Measurements from ENCODE around the gene CBARP.

The CBARP gene

GRCh38 chr19:1238369-1239303, 831 bp upstream of the CBARP start:
- no peak for DNase-seq

GRCh38 chr19:1237027-1237659, 662 bp downstream of the CBARP start:
- peak; percentile 6 for DNase-seq

GRCh38 chr19:1236576-1236975, 1.2 kb downstream of the CBARP start:
- peak; percentile 26 for DNase-seq

GRCh38 chr19:1235625-1236538, 1.9 kb downstream of the CBARP start:
- no peak for DNase-seq

GRCh38 chr19:1234955-1235380, 2.8 kb downstream of the CBARP start:
- no peak for DNase-seq

GRCh38 chr19:1234051-1234954, 3.5 kb downstream of the CBARP start:
- no peak for DNase-seq

- no peak for DNase-seq
These were observed 4.6 kb downstream of the CBARP start for GRCh38 chr19:1233115-1233667.

- no peak for DNase-seq
These were observed 5.1 kb downstream of the CBARP start for GRCh38 chr19:1232652-1233072.

GRCh38 chr19:1231729-1232637, 5.8 kb downstream of the CBARP start:
- no peak for DNase-seq

GRCh38 chr19:1230783-1231489, 6.9 kb downstream of the CBARP start:
- DNase-seq, result no peak

GRCh38 chr19:1229924-1230782, 7.7 kb downstream of the CBARP start:
- no peak for DNase-seq

GRCh38 chr19:1229056-1229923, 8.5 kb downstream of the CBARP start:
- DNase-seq, result no peak

GRCh38 chr19:1228161-1228957, 9.4 kb downstream of the CBARP start:
- DNase-seq, result no peak

GRCh38 chr19:1227304-1228054, 10.3 kb downstream of the CBARP start:
- no peak for DNase-seq

- no peak for DNase-seq
These were observed 11.1 kb downstream of the CBARP start for GRCh38 chr19:1226522-1227303.

- no peak for DNase-seq
These were observed 11.6 kb downstream of the CBARP start for GRCh38 chr19:1226227-1226518.
